Retinal pigment epithelial cell (primary cell): Measurements from ENCODE around the gene TLE3.

Experiments
- DNase-seq: peaks from one replicate; pipeline ENCODE4 v3.0.0-alpha.2; 2010; ENCODE audit warnings: low read depth
- H3K4me3 ChIP-seq: 2 replicates; pipeline ENCODE4 v1.5.1; 2011; ENCODE audit warnings: mild to moderate bottlenecking, low read length, control low read depth, moderate library complexity
- CTCF ChIP-seq: conservative IDR thresholded peaks from 2 replicates; pipeline ENCODE4 v1.5.1; 2011; ENCODE audit warnings: low read depth, low read length, control low read depth, inconsistent platforms

Gene TLE3

GRCh38 chr15:70125605-70126004, 27.9 kb upstream of the TLE3 start:
- no peak for TF ChIP-seq CTCF
- no peak for DNase-seq
- H3K4me3 ChIP-seq = no peak overlapping the region

- DNase-seq = no peak
- TF ChIP-seq CTCF = peak; percentile 39
- H3K4me3 ChIP-seq = no peak overlapping the region
These were observed 24.0 kb upstream of the TLE3 start for GRCh38 chr15:70121624-70122302.

- no peak for TF ChIP-seq CTCF
- DNase-seq = no peak
These were observed 23.4 kb upstream of the TLE3 start for GRCh38 chr15:70120958-70121623.

GRCh38 chr15:70119911-70120508, 22.3 kb upstream of the TLE3 start:
- DNase-seq = no peak
- no peak overlapping the region for H3K4me3 ChIP-seq
- no peak for TF ChIP-seq CTCF

More at GRCh38 chr15:70120958-70121623, 23.4 kb upstream of the TLE3 start:
- H3K4me3 ChIP-seq = no peak overlapping the region

- DNase-seq = no peak
- H3K4me3 ChIP-seq = no peak overlapping the region
- no peak for TF ChIP-seq CTCF
These were observed 20.9 kb upstream of the TLE3 start for GRCh38 chr15:70118599-70118998.

GRCh38 chr15:70116317-70116716, 18.6 kb upstream of the TLE3 start:
- DNase-seq = no peak
- no peak overlapping the region for H3K4me3 ChIP-seq
- TF ChIP-seq CTCF = no peak
